ENCODE measurements around the gene APOB. TPM values are rescaled to one million over a fixed set of nuclear protein-coding genes. Genes with fewer than 3 reads are reported as not detected.

APOB gene
- total RNA-seq, 1 donor from 2014 or later: under 0.01 TPM

DNA sequence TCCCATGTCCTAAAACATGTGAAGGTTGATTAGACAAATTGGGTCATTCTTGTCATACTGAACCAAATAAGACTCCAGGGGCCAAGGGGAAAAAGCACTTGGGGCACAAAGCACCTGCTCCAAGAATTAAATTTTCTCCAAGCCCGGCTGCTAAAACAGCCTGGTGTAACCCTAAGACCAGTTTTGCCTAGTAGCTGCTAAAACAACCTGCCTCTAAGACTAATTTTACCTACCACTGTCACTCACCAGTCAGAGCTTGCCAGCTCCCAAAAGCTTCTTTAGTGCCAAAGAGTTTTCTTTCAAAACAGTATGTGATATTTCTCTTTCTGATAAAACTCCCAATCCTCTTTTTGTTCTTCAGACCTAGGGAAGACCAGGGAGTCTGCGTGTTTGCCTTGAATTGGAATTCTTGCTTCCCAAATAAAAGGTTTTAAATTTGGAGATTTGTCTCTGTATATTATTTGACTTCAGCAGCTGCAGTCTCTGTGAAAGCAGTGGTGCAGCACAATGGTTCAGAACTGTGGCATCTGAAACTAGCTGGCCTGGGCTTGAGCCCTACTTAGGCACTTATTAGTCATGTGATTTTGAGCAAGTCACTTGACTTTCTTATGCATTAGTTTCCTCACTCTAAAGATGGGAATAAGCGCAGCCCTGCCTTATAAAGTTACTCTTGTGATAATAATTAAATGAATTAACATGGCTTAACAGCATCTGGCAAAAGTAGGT, 16.2 kb upstream of the APOB start:
- FAIRE-seq (no peak), DNase-seq (ENCODE audit: low read depth) (no peak)
- H3K36me3 ChIP-seq (ENCODE audit: control insufficient read depth, insufficient read depth, low read length): no peaks in the 10 kb centered on the region
- H3K4me3 ChIP-seq (ENCODE audit: low read depth, low read length): no peak overlapping the region
- TF ChIP-seq, protein P1, sequence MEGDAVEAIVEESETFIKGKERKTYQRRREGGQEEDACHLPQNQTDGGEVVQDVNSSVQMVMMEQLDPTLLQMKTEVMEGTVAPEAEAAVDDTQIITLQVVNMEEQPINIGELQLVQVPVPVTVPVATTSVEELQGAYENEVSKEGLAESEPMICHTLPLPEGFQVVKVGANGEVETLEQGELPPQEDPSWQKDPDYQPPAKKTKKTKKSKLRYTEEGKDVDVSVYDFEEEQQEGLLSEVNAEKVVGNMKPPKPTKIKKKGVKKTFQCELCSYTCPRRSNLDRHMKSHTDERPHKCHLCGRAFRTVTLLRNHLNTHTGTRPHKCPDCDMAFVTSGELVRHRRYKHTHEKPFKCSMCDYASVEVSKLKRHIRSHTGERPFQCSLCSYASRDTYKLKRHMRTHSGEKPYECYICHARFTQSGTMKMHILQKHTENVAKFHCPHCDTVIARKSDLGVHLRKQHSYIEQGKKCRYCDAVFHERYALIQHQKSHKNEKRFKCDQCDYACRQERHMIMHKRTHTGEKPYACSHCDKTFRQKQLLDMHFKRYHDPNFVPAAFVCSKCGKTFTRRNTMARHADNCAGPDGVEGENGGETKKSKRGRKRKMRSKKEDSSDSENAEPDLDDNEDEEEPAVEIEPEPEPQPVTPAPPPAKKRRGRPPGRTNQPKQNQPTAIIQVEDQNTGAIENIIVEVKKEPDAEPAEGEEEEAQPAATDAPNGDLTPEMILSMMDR (IDR thresholded peaks at IDR 0.05; ENCODE audit: insufficient read depth, low read length, severe bottlenecking): no peak
- H3K27me3 ChIP-seq (ENCODE audit: control insufficient read depth, insufficient read depth, low read length): no peaks in the 10 kb centered on the region

DNA sequence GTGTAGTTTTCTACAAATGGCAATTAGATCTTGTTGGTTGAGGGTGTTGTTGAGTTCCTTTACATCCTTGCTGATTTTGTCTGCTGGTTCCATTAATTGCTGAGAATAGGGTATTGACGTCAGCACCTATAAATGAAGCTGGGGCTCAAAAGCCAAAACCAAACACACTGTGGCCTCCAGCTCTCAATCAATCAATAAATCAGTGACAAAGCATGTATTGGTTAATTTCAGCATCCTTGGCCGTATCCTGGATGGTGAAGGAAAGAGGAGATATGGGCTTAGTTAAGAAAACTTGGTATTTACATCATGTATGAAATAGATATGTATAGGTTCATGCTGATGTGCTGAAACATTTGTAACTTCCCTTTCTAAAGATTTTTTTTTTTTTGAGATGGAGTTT, 13.2 kb upstream of the APOB start:
- DNase-seq (ENCODE audit: low read depth): no peak
- Histone ChIP-seq H3K4me3 (ENCODE audit: low read depth, low read length) (no peak overlapping the region), H3K27me3 (ENCODE audit: control insufficient read depth, insufficient read depth, low read length) (no peaks in the 10 kb centered on the region), H3K36me3 (ENCODE audit: control insufficient read depth, insufficient read depth, low read length) (no peaks in the 10 kb centered on the region)
- TF ChIP-seq, protein P1 (IDR thresholded peaks at IDR 0.05; ENCODE audit: insufficient read depth, low read length, severe bottlenecking): no peak
- FAIRE-seq: no peak

DNA sequence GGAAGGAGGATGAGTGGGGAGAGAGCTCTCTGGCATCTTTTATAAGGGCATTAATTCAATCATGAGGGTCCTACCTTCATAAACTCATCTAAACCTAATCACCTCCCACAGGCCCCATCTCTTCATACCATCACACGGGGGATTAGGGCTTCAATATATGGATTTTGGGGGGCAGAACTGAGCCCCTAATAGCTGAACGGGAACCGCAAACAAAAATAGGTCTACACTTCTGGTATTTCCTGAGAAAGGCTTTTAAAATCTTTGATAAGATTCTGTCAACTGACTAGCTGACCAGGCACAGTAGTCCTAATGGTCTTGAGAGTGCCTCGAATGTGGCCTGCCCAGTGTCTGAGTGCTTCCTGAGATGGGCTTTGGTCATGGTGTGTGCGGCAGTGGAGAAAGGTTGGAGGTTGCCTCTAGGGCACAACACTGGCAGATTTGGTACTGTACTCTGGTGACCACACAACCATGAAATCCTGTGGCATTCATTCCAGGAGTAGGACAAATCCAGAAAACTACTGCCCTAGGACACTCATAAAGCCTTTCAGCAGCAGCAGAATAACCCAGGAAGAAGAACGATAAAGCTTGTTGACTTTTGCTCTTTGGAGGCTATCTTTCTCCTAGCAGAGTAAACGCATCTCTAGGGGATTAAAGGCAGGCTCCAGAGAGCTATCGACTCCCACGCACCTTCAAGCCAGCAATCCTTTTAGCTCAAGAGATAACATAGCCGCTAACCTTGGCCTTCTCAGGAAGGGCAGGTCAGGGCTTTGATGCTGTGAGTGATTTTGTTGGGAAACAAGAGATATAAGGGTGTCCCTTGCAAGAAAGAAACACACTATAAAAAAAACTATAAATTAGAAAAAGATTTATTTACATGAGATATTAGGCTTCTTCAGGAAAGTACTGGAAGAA, 12.3 kb upstream of the APOB start:
- Histone ChIP-seq H3K4me3 (ENCODE audit: low read depth, low read length) (no peak overlapping the region), H3K36me3 (ENCODE audit: control insufficient read depth, insufficient read depth, low read length) (no peaks in the 10 kb centered on the region), H3K27me3 (ENCODE audit: control insufficient read depth, insufficient read depth, low read length) (no peaks in the 10 kb centered on the region)
- DNase-seq (ENCODE audit: low read depth) (no peak), FAIRE-seq (no peak)
- TF ChIP-seq, protein P1 (IDR thresholded peaks at IDR 0.05; ENCODE audit: insufficient read depth, low read length, severe bottlenecking): no peak

DNA sequence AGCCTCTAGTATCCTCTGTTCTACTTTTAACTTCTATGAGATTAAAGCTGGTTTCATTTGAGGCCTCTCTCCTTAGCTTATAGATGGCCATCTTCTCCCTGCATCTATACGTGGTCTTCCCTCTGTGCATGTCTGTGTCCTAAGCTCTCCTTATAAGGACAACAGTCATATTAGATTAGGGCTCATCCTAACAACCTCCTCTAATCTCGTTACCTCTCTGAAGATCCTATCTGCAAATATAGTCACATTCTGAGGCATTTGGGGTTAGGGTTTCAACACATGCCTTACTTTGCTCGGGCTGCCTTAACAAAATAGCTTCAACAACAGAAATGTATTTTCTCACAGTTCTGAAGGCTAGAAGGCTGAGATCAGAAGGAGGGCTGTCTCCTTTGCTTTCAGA, 11.6 kb upstream of the APOB start:
- H3K36me3 ChIP-seq (ENCODE audit: control insufficient read depth, insufficient read depth, low read length): no peaks in the 10 kb centered on the region
- DNase-seq (ENCODE audit: low read depth) (no peak), FAIRE-seq (no peak)
- H3K27me3 ChIP-seq (ENCODE audit: control insufficient read depth, insufficient read depth, low read length): no peaks in the 10 kb centered on the region
- TF ChIP-seq, protein P1 (IDR thresholded peaks at IDR 0.05; ENCODE audit: insufficient read depth, low read length, severe bottlenecking): no peak
- H3K4me3 ChIP-seq (ENCODE audit: low read depth, low read length): no peak overlapping the region

DNA sequence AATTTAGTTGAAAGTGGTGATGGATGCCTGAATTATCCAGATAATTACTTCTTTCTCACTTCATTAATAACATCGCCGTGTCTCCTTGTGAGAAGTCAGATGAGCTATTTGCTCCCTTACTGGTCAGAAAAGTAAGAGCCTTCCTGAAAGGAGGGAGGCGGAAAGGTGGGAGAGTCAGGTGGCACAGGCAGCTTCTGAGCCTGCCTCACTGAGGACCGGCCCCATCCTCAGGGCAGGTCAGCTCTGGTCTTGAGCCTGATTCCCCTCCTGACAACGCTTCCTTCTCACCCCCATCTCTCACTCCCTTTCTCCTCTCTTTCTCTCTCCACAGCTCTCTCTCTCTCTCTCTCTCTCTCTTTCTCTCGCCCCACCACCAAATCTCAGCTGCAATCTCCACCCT, 10.1 kb upstream of the APOB start:
- H3K4me3 ChIP-seq (ENCODE audit: low read depth, low read length): no peak overlapping the region
- TF ChIP-seq, protein P1 (IDR thresholded peaks at IDR 0.05; ENCODE audit: insufficient read depth, low read length, severe bottlenecking): no peak
- FAIRE-seq: no peak
- DNase-seq (ENCODE audit: low read depth): no peak
- H3K27me3 ChIP-seq (ENCODE audit: control insufficient read depth, insufficient read depth, low read length): no peaks in the 10 kb centered on the region
- H3K36me3 ChIP-seq (ENCODE audit: control insufficient read depth, insufficient read depth, low read length): no peaks in the 10 kb centered on the region
